GM12875 (cell line): ENCODE data around the gene PNPLA6.

Experiments
- H3K4me3 ChIP-seq: one replicate; pipeline ENCODE4 v1.5.1; 2011; ENCODE audit warnings: low read depth, low read length, control low read depth
- TF ChIP-seq, protein P1 (sequence below): IDR thresholded peaks from 2 replicates; pipeline ENCODE4 v1.5.1; 2011; ENCODE audit warnings: low read depth, mild to moderate bottlenecking, control low read depth, inconsistent platforms, low read length, moderate library complexity, borderline replicate concordance; ENCODE audit not compliant: insufficient read depth

PNPLA6 gene

DNA sequence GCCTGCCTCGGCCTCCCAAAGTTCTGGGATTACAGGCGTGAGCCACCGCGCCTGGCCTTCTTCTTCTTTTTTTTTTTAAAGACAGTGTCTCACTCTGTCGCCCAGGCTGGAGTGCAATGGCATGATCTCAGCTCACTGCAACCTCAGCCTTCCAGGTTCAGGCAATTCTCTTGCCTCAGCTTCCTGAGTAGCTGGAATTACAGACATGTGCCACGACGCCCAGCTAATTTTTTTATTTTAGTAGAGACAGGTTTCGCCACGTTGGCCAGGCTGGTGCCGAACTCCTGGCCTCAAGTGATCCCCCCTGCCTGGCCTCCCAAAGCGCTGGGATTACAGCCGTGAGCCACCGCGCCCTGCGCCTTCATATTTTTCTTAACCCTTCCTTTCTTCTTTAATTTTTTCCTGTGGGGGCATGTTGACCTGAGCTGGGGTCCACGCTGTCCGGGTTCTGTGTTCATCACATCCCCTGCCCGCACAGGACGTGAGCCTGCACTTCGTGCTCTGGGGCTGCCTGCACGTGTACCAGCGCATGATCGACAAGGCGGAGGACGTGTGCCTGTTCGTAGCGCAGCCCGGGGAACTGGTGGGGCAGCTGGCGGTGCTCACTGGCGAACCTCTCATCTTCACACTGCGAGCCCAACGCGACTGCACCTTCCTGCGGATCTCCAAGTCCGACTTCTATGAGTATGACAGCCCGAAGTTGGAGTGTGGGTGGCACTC lies 14.1 kb downstream of the PNPLA6 start:
- TF ChIP-seq, protein P1, sequence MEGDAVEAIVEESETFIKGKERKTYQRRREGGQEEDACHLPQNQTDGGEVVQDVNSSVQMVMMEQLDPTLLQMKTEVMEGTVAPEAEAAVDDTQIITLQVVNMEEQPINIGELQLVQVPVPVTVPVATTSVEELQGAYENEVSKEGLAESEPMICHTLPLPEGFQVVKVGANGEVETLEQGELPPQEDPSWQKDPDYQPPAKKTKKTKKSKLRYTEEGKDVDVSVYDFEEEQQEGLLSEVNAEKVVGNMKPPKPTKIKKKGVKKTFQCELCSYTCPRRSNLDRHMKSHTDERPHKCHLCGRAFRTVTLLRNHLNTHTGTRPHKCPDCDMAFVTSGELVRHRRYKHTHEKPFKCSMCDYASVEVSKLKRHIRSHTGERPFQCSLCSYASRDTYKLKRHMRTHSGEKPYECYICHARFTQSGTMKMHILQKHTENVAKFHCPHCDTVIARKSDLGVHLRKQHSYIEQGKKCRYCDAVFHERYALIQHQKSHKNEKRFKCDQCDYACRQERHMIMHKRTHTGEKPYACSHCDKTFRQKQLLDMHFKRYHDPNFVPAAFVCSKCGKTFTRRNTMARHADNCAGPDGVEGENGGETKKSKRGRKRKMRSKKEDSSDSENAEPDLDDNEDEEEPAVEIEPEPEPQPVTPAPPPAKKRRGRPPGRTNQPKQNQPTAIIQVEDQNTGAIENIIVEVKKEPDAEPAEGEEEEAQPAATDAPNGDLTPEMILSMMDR, result no peak

GRCh38 chr19:7550169-7550770 lies 14.8 kb downstream of the PNPLA6 start:
- no peak overlapping the region for H3K4me3 ChIP-seq

More for the DNA sequence above, 14.1 kb downstream of the PNPLA6 start:
- no peak overlapping the region for H3K4me3 ChIP-seq

DNA sequence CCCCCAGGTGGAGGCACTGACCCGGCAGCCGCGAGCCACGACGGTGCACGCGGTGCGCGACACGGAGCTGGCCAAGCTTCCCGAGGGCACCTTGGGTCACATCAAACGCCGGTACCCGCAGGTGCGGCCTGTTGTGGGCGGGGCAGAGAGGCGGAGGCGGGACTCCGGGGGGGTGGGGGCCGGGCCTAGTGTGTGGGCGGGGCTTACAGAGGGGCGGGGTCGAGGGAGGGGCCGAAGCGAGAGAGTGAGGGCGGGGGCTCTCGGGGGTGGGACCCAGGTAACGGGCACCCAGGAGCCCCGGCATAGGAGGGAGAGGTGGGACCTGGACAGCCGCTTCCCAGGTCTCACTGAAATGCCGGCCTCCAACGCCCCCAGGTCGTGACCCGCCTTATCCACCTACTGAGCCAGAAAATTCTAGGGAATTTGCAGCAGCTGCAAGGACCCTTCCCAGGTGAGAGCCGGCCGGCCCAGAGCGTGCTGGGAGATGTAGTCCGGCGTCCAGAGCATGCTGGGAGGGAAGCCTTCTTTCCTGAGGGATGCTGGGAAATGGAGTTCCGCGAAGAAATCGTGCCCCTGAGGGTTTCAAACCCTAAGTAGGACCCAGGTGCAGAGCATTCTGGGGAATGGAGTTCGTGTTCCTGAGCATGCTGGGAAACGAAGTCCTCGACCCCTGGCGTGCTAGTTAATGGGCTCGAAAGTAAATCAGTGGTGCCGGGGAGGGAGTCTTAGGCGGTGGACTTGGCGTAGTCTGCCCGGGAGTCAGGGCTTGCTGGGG lies 15.7 kb downstream of the PNPLA6 start:
- H3K4me3 ChIP-seq, result no peak overlapping the region
- TF ChIP-seq, protein P1, result no peak

More at GRCh38 chr19:7550169-7550770, 14.8 kb downstream of the PNPLA6 start:
- TF ChIP-seq, protein P1, result no peak

DNA sequence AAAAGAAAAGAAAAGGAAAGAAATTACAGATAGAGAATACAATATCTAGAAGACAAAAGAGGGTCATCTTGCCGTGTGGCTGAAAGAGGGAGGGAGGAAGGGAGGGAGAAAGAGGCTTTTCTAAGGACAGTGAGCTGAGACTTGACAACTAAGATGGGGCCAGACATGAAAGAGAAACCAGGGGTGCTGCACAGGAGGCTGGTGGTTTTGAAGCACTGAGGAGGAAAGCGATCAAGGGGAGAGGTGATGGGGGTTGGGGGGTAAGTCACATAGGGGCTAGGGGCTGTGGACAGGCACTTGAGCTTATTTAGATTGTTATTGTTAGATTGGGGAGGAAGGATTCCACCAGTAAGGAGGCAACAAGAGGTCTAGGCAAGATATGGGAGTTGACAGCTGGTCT lies 17.3 kb downstream of the PNPLA6 start:
- TF ChIP-seq, protein P1, result no peak
- H3K4me3 ChIP-seq, result no peak overlapping the region

- TF ChIP-seq, protein P1, result no peak
- H3K4me3 ChIP-seq, result no peak overlapping the region
Observed at GRCh38 chr19:7554565-7554964, 19.0 kb downstream of the PNPLA6 start.

DNA sequence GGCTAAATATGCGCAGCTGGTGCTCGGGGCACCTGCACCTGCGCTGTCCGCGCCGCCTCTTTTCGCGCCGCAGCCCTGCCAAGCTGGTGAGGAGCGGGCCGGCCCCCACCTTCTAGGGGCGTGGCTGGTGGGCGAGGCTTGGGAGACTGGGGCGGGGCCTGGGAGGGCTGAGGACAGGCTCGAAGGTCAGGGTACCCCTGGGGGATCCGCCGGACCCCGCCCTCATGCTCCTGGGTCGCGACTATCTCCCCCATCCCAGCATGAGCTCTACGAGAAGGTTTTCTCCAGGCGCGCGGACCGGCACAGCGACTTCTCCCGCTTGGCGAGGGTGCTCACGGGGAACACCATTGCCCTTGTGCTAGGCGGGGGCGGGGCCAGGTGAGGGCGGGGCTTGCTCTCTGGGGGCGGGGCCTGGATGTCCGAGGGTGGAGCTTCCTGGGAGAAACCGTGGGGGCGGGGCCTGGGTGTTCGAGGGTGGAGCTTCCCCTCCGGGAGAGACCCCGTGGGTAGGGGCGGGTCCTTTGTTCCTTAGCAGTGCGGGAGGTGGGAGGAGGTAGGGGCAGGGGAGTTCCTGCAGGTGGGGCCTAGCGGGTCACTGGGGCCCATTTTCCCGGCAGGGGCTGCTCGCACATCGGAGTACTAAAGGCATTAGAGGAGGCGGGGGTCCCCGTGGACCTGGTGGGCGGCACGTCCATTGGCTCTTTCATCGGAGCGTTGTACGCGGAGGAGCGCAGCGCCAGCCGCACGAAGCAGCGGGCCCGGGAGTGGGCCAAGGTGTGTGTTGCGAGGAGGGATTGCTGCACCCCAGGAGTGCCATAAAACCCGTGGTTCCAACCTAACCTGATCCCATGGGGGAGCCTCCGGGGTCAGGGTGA lies 19.7 kb downstream of the PNPLA6 start:
- H3K4me3 ChIP-seq, result no peak overlapping the region

More for the DNA sequence above, 19.7 kb downstream of the PNPLA6 start:
- TF ChIP-seq, protein P1, result no peak
